Upper lobe of right lung (tissue), 1 donor: ENCODE data around the gene PDE9A. TPM values are rescaled to one million over a fixed set of nuclear protein-coding genes. Genes with fewer than 3 reads are reported as not detected.

Source experiments
- ATAC-seq: fragments of 200-7000 bp; cut with Tn5 transposase; one replicate; pipeline ENCODE4 v1.9.1; 2020; ENCODE audit warnings: mild to moderate bottlenecking, moderate library complexity
- DNase-seq: peaks from one replicate; pipeline ENCODE4 v3.0.0-alpha.2; 2020
- H3K27ac ChIP-seq: fragments of 200-600 bp; one replicate; pipeline ENCODE4 v1.8.0; 2022
- H3K27me3 ChIP-seq: fragments of 200-600 bp; one replicate; pipeline ENCODE4 v1.8.0; 2022; ENCODE audit warnings: mild to moderate bottlenecking
- H3K36me3 ChIP-seq: fragments of 200-600 bp; one replicate; pipeline ENCODE4 v1.8.0; 2022
- H3K4me1 ChIP-seq: fragments of 200-600 bp; one replicate; pipeline ENCODE4 v1.8.0; 2022
- H3K4me3 ChIP-seq: fragments of 200-600 bp; one replicate; pipeline ENCODE4 v1.8.0; 2022; ENCODE audit warnings: mild to moderate bottlenecking
- H3K9me3 ChIP-seq: fragments of 200-600 bp; one replicate; pipeline ENCODE4 v1.8.0; 2022
- intact Hi-C: fragments of 100-400 bp; cut with DNase I; formaldehyde crosslinking; loops from one replicate; pipeline ENCODE4 v1.11.0; 2022
- total RNA-seq: library from RNA; stranded (reverse); fragmentation: NEBNext Ultra II Directional; extraction: Animal tissue kit (Norgen Biotek cat#: 25700); gene quantifications from one replicate; pipeline ENCODE4 v1.2.1, GENCODE V29; 2021
- TF ChIP-seq, protein P1 (sequence below): fragments of 200-600 bp; IDR thresholded peaks from one replicate; pipeline ENCODE4 v1.8.0; 2022; ENCODE audit warnings: antibody characterized with exemption
- donor health status: DM: no; HTN: yes; CAD: no; lungs with severe emphysema.

Gene PDE9A
- total RNA-seq, 1 donor from 2014 or later: 15.3 TPM

DNA sequence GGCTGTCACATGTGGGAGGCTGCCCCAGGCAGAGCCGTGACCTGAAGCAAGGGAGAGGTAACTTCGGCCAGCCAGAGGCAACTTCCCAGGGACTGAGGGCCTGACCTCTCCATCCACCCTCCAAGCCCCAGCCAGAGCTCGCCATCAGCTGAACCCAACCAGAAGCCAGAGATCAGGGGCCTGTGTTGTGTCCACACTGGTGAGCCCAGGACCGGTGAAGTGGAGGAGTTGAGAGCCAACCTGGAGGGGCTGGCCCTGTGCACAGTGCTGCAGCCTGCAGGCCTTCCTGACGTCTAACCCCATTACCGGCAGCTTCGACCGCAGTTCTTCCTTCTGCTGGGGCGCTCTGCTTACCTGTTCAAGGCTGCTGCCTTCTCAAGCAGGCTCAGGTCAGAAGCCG, 19.6 kb upstream of the PDE9A start:
- ATAC-seq: peak; percentile 17

DNA sequence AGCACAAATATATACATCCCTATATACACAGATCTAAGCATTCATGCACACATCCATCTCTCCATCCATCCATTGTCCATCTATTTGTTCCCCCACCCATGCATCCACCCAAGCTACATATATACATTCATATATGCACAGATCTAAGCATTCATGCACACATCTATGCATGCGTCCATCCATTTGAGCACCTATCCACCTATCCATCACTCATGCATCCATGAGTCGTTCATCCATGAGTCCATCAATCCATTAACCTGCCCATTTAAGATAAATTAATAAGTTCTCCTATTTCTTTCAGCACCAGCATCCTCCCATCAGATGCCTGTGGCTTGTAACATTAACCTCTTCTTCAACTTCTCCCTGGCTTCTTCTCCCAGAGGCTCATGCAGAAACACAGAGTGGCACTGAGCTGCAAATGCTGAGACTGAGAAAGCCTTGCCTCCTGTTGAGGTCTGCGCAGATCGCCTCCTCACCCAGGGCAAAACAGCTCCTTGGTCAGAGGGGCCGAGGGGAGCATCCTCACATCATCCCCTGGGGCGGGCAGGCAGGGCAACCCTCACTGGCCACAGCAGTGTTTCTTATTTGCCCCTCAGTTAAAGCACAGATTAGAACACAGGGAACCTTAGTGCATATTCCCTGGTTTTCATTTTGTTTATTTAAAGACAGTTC, 17.4 kb upstream of the PDE9A start:
- intact Hi-C loops: no loop called here
- DNase-seq: peak; percentile 17
- no peaks in the 10 kb centered on the region for H3K9me3 ChIP-seq
- no peak overlapping the region for H3K27ac ChIP-seq
- H3K27me3 ChIP-seq: no peaks in the 10 kb centered on the region
- no peaks in the 10 kb centered on the region for H3K36me3 ChIP-seq
- no peak overlapping the region for H3K4me3 ChIP-seq
- ATAC-seq: no peak
- H3K4me1 ChIP-seq: peaks cover 10% of the 10 kb centered on the region
- TF ChIP-seq, protein P1, sequence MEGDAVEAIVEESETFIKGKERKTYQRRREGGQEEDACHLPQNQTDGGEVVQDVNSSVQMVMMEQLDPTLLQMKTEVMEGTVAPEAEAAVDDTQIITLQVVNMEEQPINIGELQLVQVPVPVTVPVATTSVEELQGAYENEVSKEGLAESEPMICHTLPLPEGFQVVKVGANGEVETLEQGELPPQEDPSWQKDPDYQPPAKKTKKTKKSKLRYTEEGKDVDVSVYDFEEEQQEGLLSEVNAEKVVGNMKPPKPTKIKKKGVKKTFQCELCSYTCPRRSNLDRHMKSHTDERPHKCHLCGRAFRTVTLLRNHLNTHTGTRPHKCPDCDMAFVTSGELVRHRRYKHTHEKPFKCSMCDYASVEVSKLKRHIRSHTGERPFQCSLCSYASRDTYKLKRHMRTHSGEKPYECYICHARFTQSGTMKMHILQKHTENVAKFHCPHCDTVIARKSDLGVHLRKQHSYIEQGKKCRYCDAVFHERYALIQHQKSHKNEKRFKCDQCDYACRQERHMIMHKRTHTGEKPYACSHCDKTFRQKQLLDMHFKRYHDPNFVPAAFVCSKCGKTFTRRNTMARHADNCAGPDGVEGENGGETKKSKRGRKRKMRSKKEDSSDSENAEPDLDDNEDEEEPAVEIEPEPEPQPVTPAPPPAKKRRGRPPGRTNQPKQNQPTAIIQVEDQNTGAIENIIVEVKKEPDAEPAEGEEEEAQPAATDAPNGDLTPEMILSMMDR: no peak

More for the DNA sequence above, 19.6 kb upstream of the PDE9A start:
- no peaks in the 10 kb centered on the region for H3K36me3 ChIP-seq
- H3K27ac ChIP-seq: no peak overlapping the region
- H3K4me1 ChIP-seq: peaks cover 10% of the 10 kb centered on the region
- no peak overlapping the region for H3K4me3 ChIP-seq
- H3K9me3 ChIP-seq: no peaks in the 10 kb centered on the region
- intact Hi-C loops: no loop called here
- H3K27me3 ChIP-seq: no peaks in the 10 kb centered on the region
- TF ChIP-seq, protein P1: no peak
- DNase-seq: peak; percentile 54

- Histone ChIP-seq H3K9me3 (no peaks in the 10 kb centered on the region), H3K27ac (no peak overlapping the region), H3K4me3 (no peak overlapping the region), H3K27me3 (no peaks in the 10 kb centered on the region), H3K4me1 (peaks cover 10% of the 10 kb centered on the region), H3K36me3 (no peaks in the 10 kb centered on the region)
- TF ChIP-seq, protein P1: no peak
- no peak for ATAC-seq
- intact Hi-C loops: no loop called here
- no peak for DNase-seq
Observed at GRCh38 chr21:42636520-42637266, 16.7 kb upstream of the PDE9A start.

GRCh38 chr21:42637267-42638041, 16.0 kb upstream of the PDE9A start:
- no peak for ATAC-seq
- H3K27ac ChIP-seq: no peak overlapping the region
- no peaks in the 10 kb centered on the region for H3K27me3 ChIP-seq
- intact Hi-C loops: no loop called here
- DNase-seq: peak; percentile 62
- TF ChIP-seq, protein P1: no peak
- H3K36me3 ChIP-seq: no peaks in the 10 kb centered on the region
- no peaks in the 10 kb centered on the region for H3K9me3 ChIP-seq
- H3K4me3 ChIP-seq: no peak overlapping the region
- H3K4me1 ChIP-seq: peaks cover 10% of the 10 kb centered on the region

GRCh38 chr21:42638266-42638863, 15.1 kb upstream of the PDE9A start:
- DNase-seq: peak; percentile 35
- no peaks in the 10 kb centered on the region for H3K27me3 ChIP-seq

More at GRCh38 chr21:42638266-42638863, 15.1 kb upstream of the PDE9A start:
- Histone ChIP-seq H3K36me3 (no peaks in the 10 kb centered on the region), H3K27ac (no peak overlapping the region), H3K4me1 (peaks cover 10% of the 10 kb centered on the region), H3K4me3 (no peak overlapping the region), H3K9me3 (no peaks in the 10 kb centered on the region)
- TF ChIP-seq, protein P1: no peak
- intact Hi-C loops: no loop called here
- ATAC-seq: no peak
